ENCODE measurements around the gene NDUFS1. TPM values are rescaled to one million over a fixed set of nuclear protein-coding genes. Genes with fewer than 3 reads are reported as not detected.
A peak's percentile ranks its signal among the peaks of the same experiment; 100 is the strongest.
"Not testable (repeated sequence)": the region's sequence is repeated elsewhere in the genome, so short reads cannot be mapped to it uniquely, and the experiment has no call there.

NDUFS1 gene
- total RNA-seq, 4 donors from 2014 or later, result 83.5 to 101 (median 90.9) TPM

- no peak for DNase-seq (ENCODE audit: extremely low spot score)
- Histone ChIP-seq H3K9me3 (no peaks in the 10 kb centered on the region), H3K4me3 (no peak overlapping the region), H3K27me3 (no peaks in the 10 kb centered on the region), H3K27ac (replicated peaks in 1 of 4) (no peak overlapping the region), H3K36me3 (peaks cover 25 to 43% (median 35%) of the 10 kb centered on the region in 4 donors), H3K4me1 (peaks cover 9 to 19% (median 16%) of the 10 kb centered on the region in 4 donors)
- TF ChIP-seq EP300 (IDR thresholded peaks at IDR 0.05) (no peak), POLR2AphosphoS5 (IDR thresholded peaks at IDR 0.05) (no peak), CTCF (IDR thresholded peaks at IDR 0.05) (no peak), POLR2A (IDR thresholded peaks at IDR 0.05; ENCODE audit: low read depth) (no peak)
- intact Hi-C loops (cut with DNase I), result loop anchor here (10.0 kb wide), 2 partner anchors 101 to 391 kb away; no protein-coding TSS in a partner anchor
- 77% methylated on average over 3 of the region's 3 CpGs for WGBS
Measured at GRCh38 chr2:206163251-206163880, 4.1 kb upstream of the NDUFS1 start.

GRCh38 chr2:206162401-206162800 is 3.2 kb upstream of the NDUFS1 start:
- H3K4me3 ChIP-seq; H3K9me3 ChIP-seq; H3K27ac ChIP-seq (replicated peaks in 1 of 4); DNase-seq (ENCODE audit: extremely low spot score); H3K27me3 ChIP-seq: not testable (repeated sequence)
- H3K36me3 ChIP-seq, result peaks cover 25 to 41% (median 33%) of the 10 kb centered on the region in 4 donors
- intact Hi-C loops (cut with DNase I), result loop anchor here (10.0 kb wide), 2 partner anchors 102 to 392 kb away; no protein-coding TSS in a partner anchor
- peaks cover 16 to 28% (median 25%) of the 10 kb centered on the region in 4 donors for H3K4me1 ChIP-seq
- WGBS, result 85% methylated on average over 4 of the region's 4 CpGs

GRCh38 chr2:206160807-206161179 is 1.5 kb upstream of the NDUFS1 start:
- no peak for TF ChIP-seq EP300 (IDR thresholded peaks at IDR 0.05)
- TF ChIP-seq POLR2AphosphoS5 (IDR thresholded peaks at IDR 0.05), result no peak
- TF ChIP-seq POLR2A (IDR thresholded peaks at IDR 0.05; ENCODE audit: low read depth), result no peak
- H3K27me3 ChIP-seq, result no peaks in the 10 kb centered on the region
- no peak for DNase-seq (ENCODE audit: extremely low spot score)
- peaks cover 25 to 36% (median 30%) of the 10 kb centered on the region in 4 donors for H3K36me3 ChIP-seq
- intact Hi-C loops (cut with DNase I), result loop anchor here (10.0 kb wide), 2 partner anchors 104 to 394 kb away; no protein-coding TSS in a partner anchor
- H3K27ac ChIP-seq (replicated peaks in 1 of 4), result peak overlapping the region in 3 of 4 donors; percentile 87 to 91 (median 91)
- H3K4me3 ChIP-seq, result peak overlapping the region; percentile 75 to 84 (median 76)
- H3K9me3 ChIP-seq, result no peaks in the 10 kb centered on the region
- whole genome bisulfite sequencing, result 60% methylated on average over 2 of the region's 2 CpGs
- H3K4me1 ChIP-seq, result peaks cover 22 to 40% (median 37%) of the 10 kb centered on the region in 4 donors

- H3K27me3 ChIP-seq, result no peaks in the 10 kb centered on the region
- no peak for TF ChIP-seq POLR2A (IDR thresholded peaks at IDR 0.05; ENCODE audit: low read depth)
- no peak for TF ChIP-seq CTCF (IDR thresholded peaks at IDR 0.05)
- TF ChIP-seq EP300 (IDR thresholded peaks at IDR 0.05), result no peak
- TF ChIP-seq POLR2AphosphoS5 (IDR thresholded peaks at IDR 0.05), result no peak
- peaks cover 23 to 44% (median 41%) of the 10 kb centered on the region in 4 donors for H3K4me1 ChIP-seq
- peak overlapping the region; percentile 75 to 84 (median 76) for H3K4me3 ChIP-seq
- H3K36me3 ChIP-seq, result peaks cover 25 to 40% (median 29%) of the 10 kb centered on the region in 4 donors
- no peaks in the 10 kb centered on the region for H3K9me3 ChIP-seq
- peak; percentile 93 for DNase-seq (ENCODE audit: extremely low spot score)
- H3K27ac ChIP-seq (replicated peaks in 1 of 4), result peak overlapping the region; percentile 87 to 94 (median 91)
- WGBS, result 11% methylated on average over 20 of the region's 30 CpGs
- intact Hi-C loops (cut with DNase I), result loop anchor here (10.0 kb wide), 2 partner anchors 105 to 395 kb away; no protein-coding TSS in a partner anchor
Measured at GRCh38 chr2:206160125-206160806, 1.0 kb upstream of the NDUFS1 start.

- intact Hi-C loops (cut with DNase I), result no loop called here
- 1% methylated on average over 23 of the region's 33 CpGs for WGBS
Measured at GRCh38 chr2:206158563-206159345, 490 bp downstream of the NDUFS1 start.

GRCh38 chr2:206157014-206157413 is 2.2 kb downstream of the NDUFS1 start:
- Histone ChIP-seq H3K4me1 (peaks cover 33 to 61% (median 58%) of the 10 kb centered on the region in 4 donors), H3K36me3 (peaks cover 8 to 23% (median 13%) of the 10 kb centered on the region in 4 donors)
- DNase-seq (ENCODE audit: extremely low spot score); H3K4me3 ChIP-seq; H3K27ac ChIP-seq (replicated peaks in 1 of 4); intact Hi-C loops (cut with DNase I); H3K9me3 ChIP-seq; H3K27me3 ChIP-seq: not testable (repeated sequence)
- 89% methylated on average over 11 of the region's 11 CpGs for WGBS

More at GRCh38 chr2:206158563-206159345, 490 bp downstream of the NDUFS1 start:
- peak overlapping the region; percentile 87 to 94 (median 91) for H3K27ac ChIP-seq (replicated peaks in 1 of 4)
- H3K4me3 ChIP-seq, result peak overlapping the region; percentile 75 to 84 (median 76)
- no peak for DNase-seq (ENCODE audit: extremely low spot score)
- H3K9me3 ChIP-seq, result no peaks in the 10 kb centered on the region
- H3K36me3 ChIP-seq, result peaks cover 24 to 37% (median 27%) of the 10 kb centered on the region in 4 donors
- peaks cover 33 to 58% (median 56%) of the 10 kb centered on the region in 4 donors for H3K4me1 ChIP-seq
- TF ChIP-seq POLR2AphosphoS5 (IDR thresholded peaks at IDR 0.05) (no peak), POLR2A (IDR thresholded peaks at IDR 0.05; ENCODE audit: low read depth) (no peak), EP300 (IDR thresholded peaks at IDR 0.05) (no peak), CTCF (IDR thresholded peaks at IDR 0.05) (no peak)
- no peaks in the 10 kb centered on the region for H3K27me3 ChIP-seq

Data from esophagus muscularis mucosa (tissue), 4 donors.